Frontal cortex (tissue), 4 donors: ENCODE data around the gene NUDT1. TPM values are rescaled to one million over a fixed set of nuclear protein-coding genes. Genes with fewer than 3 reads are reported as not detected.

Experiments
- DNase-seq, 2 donors: peaks; one replicate each; pipeline ENCODE4 v3.0.0; 2012; ENCODE audit warnings: low spot score in 2 of 2
- FAIRE-seq: peaks from 2 replicates; lab custom pipeline; 2012; peaks lifted over from hg19 to GRCh38; lab: Jason Lieb, UNC
- total RNA-seq: library from RNA; depleted of rRNA; stranded (reverse); fragments of >200 nt; gene quantifications from one replicate; pipeline ENCODE4 v1.2.3, GENCODE V29; 2014
- donor health status: control.
- donor health status: control.
- donor health status: control.

Gene NUDT1
- total RNA-seq, 1 donor from 2014 or later = 15.5 TPM

GRCh38 chr7:2220506-2220905, 21.5 kb upstream of the NUDT1 start:
- FAIRE-seq = no peak
- DNase-seq = no peak

- no peak for DNase-seq
- FAIRE-seq = no peak
Observed at GRCh38 chr7:2220954-2221353, 21.1 kb upstream of the NUDT1 start.

GRCh38 chr7:2222516-2222915, 19.5 kb upstream of the NUDT1 start:
- DNase-seq (no peak), FAIRE-seq (no peak)

- DNase-seq (no peak), FAIRE-seq (no peak)
Observed at GRCh38 chr7:2223321-2223720, 18.7 kb upstream of the NUDT1 start.

- FAIRE-seq = no peak
Observed at GRCh38 chr7:2224491-2224928, 17.5 kb upstream of the NUDT1 start.

GRCh38 chr7:2224934-2225333, 17.1 kb upstream of the NUDT1 start:
- no peak for FAIRE-seq

More at GRCh38 chr7:2224491-2224928, 17.5 kb upstream of the NUDT1 start:
- no peak for DNase-seq

GRCh38 chr7:2225336-2225735, 16.7 kb upstream of the NUDT1 start:
- no peak for DNase-seq

More at GRCh38 chr7:2224934-2225333, 17.1 kb upstream of the NUDT1 start:
- DNase-seq = no peak

GRCh38 chr7:2225830-2226229, 16.2 kb upstream of the NUDT1 start:
- FAIRE-seq = no peak
- no peak for DNase-seq

More at GRCh38 chr7:2225336-2225735, 16.7 kb upstream of the NUDT1 start:
- FAIRE-seq = no peak

GRCh38 chr7:2227699-2228098, 14.3 kb upstream of the NUDT1 start:
- FAIRE-seq (no peak), DNase-seq (no peak)

- FAIRE-seq = no peak
- DNase-seq = no peak
Observed at GRCh38 chr7:2228921-2229320, 13.1 kb upstream of the NUDT1 start.

- DNase-seq (no peak), FAIRE-seq (no peak)
Observed at GRCh38 chr7:2229467-2229866, 12.6 kb upstream of the NUDT1 start.

- FAIRE-seq (no peak), DNase-seq (no peak)
Observed at GRCh38 chr7:2230226-2230625, 11.8 kb upstream of the NUDT1 start.

- no peak for FAIRE-seq
- DNase-seq = no peak
Observed at GRCh38 chr7:2230882-2231281, 11.1 kb upstream of the NUDT1 start.

GRCh38 chr7:2231992-2232765, 9.8 kb upstream of the NUDT1 start:
- FAIRE-seq (no peak), DNase-seq (no peak)

GRCh38 chr7:2232766-2233520, 9.1 kb upstream of the NUDT1 start, which contains the start of gene MAD1L1:
Gene MAD1L1, minus strand, starts transcription at chr7:2232945. Its CDS starts 2,812 bp downstream, at chr7:2230133.
- FAIRE-seq (no peak), DNase-seq (peak; percentile 90 to 96)

GRCh38 chr7:2233926-2234325, 8.1 kb upstream of the NUDT1 start:
- no peak for FAIRE-seq
- DNase-seq = no peak

GRCh38 chr7:2237109-2237602, 4.9 kb upstream of the NUDT1 start:
- FAIRE-seq (no peak), DNase-seq (no peak)

GRCh38 chr7:2239242-2239641, 2.8 kb upstream of the NUDT1 start:
- FAIRE-seq = no peak
- DNase-seq = no peak

- DNase-seq (no peak), FAIRE-seq (no peak)
Observed at GRCh38 chr7:2242541-2243429, 759 bp downstream of the NUDT1 start.

GRCh38 chr7:2243458-2243857, 1.4 kb downstream of the NUDT1 start:
- FAIRE-seq (no peak), DNase-seq (no peak)
